OCI-LY3 (cell line): Measurements from ENCODE around the gene SLCO2A1.

Experiments used
- H2AFZ ChIP-seq: fragments of 200-600, 300-600 bp; shearing (Covaris generic); 2 replicates; pipeline ENCODE4 v1.6.0; 2014; ENCODE audit warnings: antibody characterized with exemption, low read depth, low read length
- H3K27ac ChIP-seq: fragments of 200-600, 300-600 bp; sonication (generic); 2 replicates; pipeline ENCODE4 v1.5.1; 2014; ENCODE audit warnings: mild to moderate bottlenecking, low read length, moderate library complexity, mixed read lengths
- H3K27me3 ChIP-seq: fragments of 200-600, 300-600 bp; sonication (generic); 2 replicates; pipeline ENCODE4 v1.6.1; 2014; ENCODE audit warnings: low read depth, low read length, mixed read lengths
- H3K36me3 ChIP-seq: fragments of 200-600, 300-600 bp; sonication (generic); replicated peaks from 2 replicates; pipeline ENCODE3; 2014; ENCODE audit warnings: low read depth, low read length, mixed read lengths
- H3K4me1 ChIP-seq: fragments of 300-600, 200-600 bp; sonication (generic); 2 replicates; pipeline ENCODE4 v1.6.1; 2014; ENCODE audit warnings: low read length, mixed read lengths
- H3K4me2 ChIP-seq: fragments of 200-600, 300-600 bp; sonication (generic); 2 replicates; pipeline ENCODE4 v1.6.1; 2014; ENCODE audit warnings: low read length, mixed read lengths
- H3K4me3 ChIP-seq: fragments of 300-600, 200-600 bp; sonication (generic); 2 replicates; pipeline ENCODE4 v1.5.1; 2014; ENCODE audit warnings: antibody characterized with exemption, mild to moderate bottlenecking, low read length, moderate library complexity
- H3K79me2 ChIP-seq: fragments of 300-600, 200-600 bp; shearing (Covaris generic); 2 replicates; pipeline ENCODE4 v1.6.1; 2014; ENCODE audit warnings: mild to moderate bottlenecking, low read length, mixed read lengths
- H3K9ac ChIP-seq: fragments of 300-600, 200-600 bp; shearing (Covaris generic); 2 replicates; pipeline ENCODE4 v1.6.0; 2014; ENCODE audit warnings: mild to moderate bottlenecking, low read length, moderate library complexity
- H3K9me3 ChIP-seq: fragments of 200-600, 300-600 bp; shearing (Covaris generic); 2 replicates; pipeline ENCODE4 v1.6.1; 2014; ENCODE audit warnings: low read length, mixed read lengths; ENCODE audit not compliant: insufficient read depth
- H4K20me1 ChIP-seq: fragments of 200-600, 300-600 bp; sonication (generic); 2 replicates; pipeline ENCODE4 v1.6.1; 2016; ENCODE audit warnings: low read length, mixed read lengths; ENCODE audit not compliant: insufficient read depth
- EZH2phosphoT487 ChIP-seq: fragments of 200-600 bp; shearing (Covaris generic); IDR thresholded peaks from 2 replicates; pipeline ENCODE4 v1.6.1; 2018; ENCODE audit warnings: antibody characterized with exemption, mixed run types, low read depth
- TF ChIP-seq, protein P1 (sequence below): fragments of 200-600, 300-600 bp; sonication (generic); IDR thresholded peaks from 2 replicates; pipeline ENCODE4 v1.5.1; 2014; ENCODE audit warnings: antibody characterized with exemption, low read length, low read depth

SLCO2A1 gene

GRCh38 chr3:134065252-134066157, 35.8 kb upstream of the SLCO2A1 start:
- TF ChIP-seq, protein P1, sequence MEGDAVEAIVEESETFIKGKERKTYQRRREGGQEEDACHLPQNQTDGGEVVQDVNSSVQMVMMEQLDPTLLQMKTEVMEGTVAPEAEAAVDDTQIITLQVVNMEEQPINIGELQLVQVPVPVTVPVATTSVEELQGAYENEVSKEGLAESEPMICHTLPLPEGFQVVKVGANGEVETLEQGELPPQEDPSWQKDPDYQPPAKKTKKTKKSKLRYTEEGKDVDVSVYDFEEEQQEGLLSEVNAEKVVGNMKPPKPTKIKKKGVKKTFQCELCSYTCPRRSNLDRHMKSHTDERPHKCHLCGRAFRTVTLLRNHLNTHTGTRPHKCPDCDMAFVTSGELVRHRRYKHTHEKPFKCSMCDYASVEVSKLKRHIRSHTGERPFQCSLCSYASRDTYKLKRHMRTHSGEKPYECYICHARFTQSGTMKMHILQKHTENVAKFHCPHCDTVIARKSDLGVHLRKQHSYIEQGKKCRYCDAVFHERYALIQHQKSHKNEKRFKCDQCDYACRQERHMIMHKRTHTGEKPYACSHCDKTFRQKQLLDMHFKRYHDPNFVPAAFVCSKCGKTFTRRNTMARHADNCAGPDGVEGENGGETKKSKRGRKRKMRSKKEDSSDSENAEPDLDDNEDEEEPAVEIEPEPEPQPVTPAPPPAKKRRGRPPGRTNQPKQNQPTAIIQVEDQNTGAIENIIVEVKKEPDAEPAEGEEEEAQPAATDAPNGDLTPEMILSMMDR = no peak
- no peak for TF ChIP-seq EZH2phosphoT487

GRCh38 chr3:134064081-134064480, 34.4 kb upstream of the SLCO2A1 start:
- no peak for TF ChIP-seq EZH2phosphoT487
- TF ChIP-seq, protein P1 = no peak
- Histone ChIP-seq H4K20me1 (no peaks in the 10 kb centered on the region), H3K4me3 (no peak overlapping the region), H3K4me2 (no peak overlapping the region), H3K27me3 (peaks cover 39% of the 10 kb centered on the region), H2AFZ (no peak overlapping the region), H3K9me3 (no peaks in the 10 kb centered on the region), H3K9ac (no peak overlapping the region), H3K4me1 (no peaks in the 10 kb centered on the region), H3K79me2 (no peaks in the 10 kb centered on the region), H3K36me3 (no peaks in the 10 kb centered on the region), H3K27ac (no peak overlapping the region)

More at GRCh38 chr3:134065252-134066157, 35.8 kb upstream of the SLCO2A1 start:
- Histone ChIP-seq H4K20me1 (no peaks in the 10 kb centered on the region), H3K4me3 (no peak overlapping the region), H3K9ac (no peak overlapping the region), H3K36me3 (no peaks in the 10 kb centered on the region), H3K27ac (no peak overlapping the region), H3K9me3 (no peaks in the 10 kb centered on the region), H3K4me2 (no peak overlapping the region), H3K27me3 (peaks cover 28% of the 10 kb centered on the region), H2AFZ (no peak overlapping the region), H3K79me2 (no peaks in the 10 kb centered on the region), H3K4me1 (no peaks in the 10 kb centered on the region)

DNA sequence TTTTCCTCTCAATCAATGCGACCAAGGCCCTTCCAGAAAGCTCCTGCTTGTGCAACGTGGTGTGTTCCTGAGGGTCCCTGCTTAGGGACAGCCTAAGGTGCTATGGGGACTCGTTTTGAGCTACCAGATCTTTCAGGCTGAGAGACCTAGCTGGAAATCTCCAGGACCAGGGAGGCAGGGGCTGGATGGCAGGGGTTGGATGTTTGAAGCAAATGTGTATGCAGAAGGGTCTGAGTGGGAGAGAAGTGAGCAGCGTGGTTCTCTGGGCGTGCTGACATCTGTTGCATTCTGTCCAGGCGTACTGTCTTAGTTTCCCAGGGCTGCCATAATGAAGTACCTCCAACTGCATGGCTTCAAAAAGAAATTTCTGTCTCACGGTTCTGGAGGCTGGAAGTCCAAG, 31.7 kb upstream of the SLCO2A1 start:
- H3K36me3 ChIP-seq = no peaks in the 10 kb centered on the region
- no peak overlapping the region for H3K4me3 ChIP-seq
- no peak overlapping the region for H3K9ac ChIP-seq
- peaks cover 39% of the 10 kb centered on the region for H3K27me3 ChIP-seq
- H3K9me3 ChIP-seq = no peaks in the 10 kb centered on the region
- H3K4me1 ChIP-seq = no peaks in the 10 kb centered on the region
- no peak for TF ChIP-seq EZH2phosphoT487
- TF ChIP-seq, protein P1 = no peak
- H4K20me1 ChIP-seq = no peaks in the 10 kb centered on the region
- no peak overlapping the region for H2AFZ ChIP-seq
- H3K4me2 ChIP-seq = no peak overlapping the region
- H3K27ac ChIP-seq = no peak overlapping the region
- H3K79me2 ChIP-seq = no peaks in the 10 kb centered on the region

DNA sequence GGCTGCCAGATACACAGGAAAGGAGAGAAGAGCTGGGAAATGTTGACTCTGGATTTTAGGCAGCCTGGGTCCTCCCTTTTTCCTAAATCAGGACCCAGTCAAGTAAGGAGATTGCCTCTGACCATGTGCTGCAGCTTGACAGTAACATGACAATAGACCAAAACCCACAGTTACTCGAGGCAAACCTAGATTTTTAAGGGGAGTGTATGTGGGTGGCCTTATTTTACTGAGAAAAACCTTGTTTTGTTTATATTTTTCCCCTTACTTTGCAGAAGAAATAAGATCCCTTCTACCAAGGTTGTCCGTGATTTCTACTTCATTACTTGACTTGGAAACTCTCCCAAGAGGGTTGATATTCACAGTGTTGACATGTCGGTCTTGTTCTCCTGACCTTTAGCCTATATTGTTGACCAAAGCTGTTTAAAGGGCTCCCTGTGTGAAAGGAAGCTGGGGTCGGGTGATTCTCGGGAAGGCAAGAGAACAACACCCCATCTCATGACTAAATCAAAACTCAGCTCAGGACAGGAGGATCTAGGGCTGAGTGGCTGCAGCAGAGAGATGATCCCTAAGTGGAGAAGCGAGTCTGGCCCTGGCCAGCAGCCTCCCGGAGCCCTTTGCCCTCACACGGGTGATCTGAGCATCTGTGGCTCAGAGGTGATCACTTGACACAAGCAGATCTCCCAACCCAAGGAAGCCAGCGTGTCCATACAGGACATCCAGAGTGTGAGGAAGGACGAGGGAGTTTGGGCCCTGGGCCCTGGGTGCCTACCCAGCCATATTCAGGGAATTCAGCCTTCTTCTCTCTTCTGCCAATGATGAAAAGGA, 31.0 kb upstream of the SLCO2A1 start:
- no peak overlapping the region for H2AFZ ChIP-seq
- TF ChIP-seq EZH2phosphoT487 = no peak
- TF ChIP-seq, protein P1 = no peak
- H3K4me1 ChIP-seq = no peaks in the 10 kb centered on the region
- H3K36me3 ChIP-seq = no peaks in the 10 kb centered on the region
- H3K79me2 ChIP-seq = no peaks in the 10 kb centered on the region
- H3K9me3 ChIP-seq = no peaks in the 10 kb centered on the region
- no peaks in the 10 kb centered on the region for H4K20me1 ChIP-seq
- H3K4me3 ChIP-seq = no peak overlapping the region
- H3K27me3 ChIP-seq = peaks cover 39% of the 10 kb centered on the region
- H3K4me2 ChIP-seq = no peak overlapping the region
- no peak overlapping the region for H3K9ac ChIP-seq
- H3K27ac ChIP-seq = no peak overlapping the region
